Activated T-cell treated with anti-CD3 and anti-CD28 coated beads, Interleukin-2, amount 50 U/mL, for 24 hours (primary cell): ENCODE measurements around the gene ZNF410.

Experiments used
- DNase-seq: peaks from one replicate; pipeline ENCODE4 v3.0.0-alpha.2; 2020
- H3K27ac Mint-ChIP-seq: 2 replicates; pipeline ENCODE4 v1.8.0; 2020; ENCODE audit warnings: mild to moderate bottlenecking, mixed read lengths
- H3K27me3 Mint-ChIP-seq: 2 replicates; pipeline ENCODE4 v1.8.0; 2020; ENCODE audit warnings: mixed read lengths
- H3K36me3 Mint-ChIP-seq: 2 replicates; pipeline ENCODE4 v1.8.0; 2020; ENCODE audit warnings: low read depth, mixed read lengths
- H3K4me1 Mint-ChIP-seq: 2 replicates; pipeline ENCODE4 v1.8.0; 2020; ENCODE audit warnings: low read depth, mixed read lengths
- H3K4me3 Mint-ChIP-seq: 2 replicates; pipeline ENCODE4 v1.8.0; 2020; ENCODE audit warnings: mild to moderate bottlenecking, moderate library complexity, mixed read lengths
- H3K9me3 Mint-ChIP-seq: 2 replicates; pipeline ENCODE4 v1.8.0; 2020; ENCODE audit warnings: mixed read lengths

The ZNF410 gene

DNA sequence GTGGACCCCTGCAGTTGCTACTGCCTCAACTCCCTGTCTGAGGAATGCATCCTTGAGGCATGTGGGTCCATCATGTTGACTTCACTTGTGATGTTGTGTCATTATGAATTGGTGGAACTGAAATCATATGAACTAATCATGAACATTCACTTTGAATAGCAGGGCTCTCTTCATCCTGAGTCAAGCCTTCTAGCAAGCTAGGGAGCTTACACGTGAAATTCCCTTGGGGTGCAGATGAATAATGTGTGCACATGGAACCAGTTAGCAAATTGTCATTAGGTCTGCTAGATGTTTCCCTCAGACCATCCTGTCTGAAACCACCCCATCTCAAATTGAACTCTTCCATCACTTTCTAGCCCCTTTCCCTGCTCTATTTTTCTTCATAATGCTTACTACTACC lies 67.1 kb downstream of the ZNF410 start:
- Mint-ChIP-seq H3K27me3 (no peaks in the 10 kb centered on the region), H3K4me3 (no peak overlapping the region), H3K9me3 (no peaks in the 10 kb centered on the region), H3K36me3 (peaks cover 63% of the 10 kb centered on the region), H3K4me1 (peaks cover 20% of the 10 kb centered on the region), H3K27ac (peak overlapping the region; percentile 76)
- DNase-seq: no peak

DNA sequence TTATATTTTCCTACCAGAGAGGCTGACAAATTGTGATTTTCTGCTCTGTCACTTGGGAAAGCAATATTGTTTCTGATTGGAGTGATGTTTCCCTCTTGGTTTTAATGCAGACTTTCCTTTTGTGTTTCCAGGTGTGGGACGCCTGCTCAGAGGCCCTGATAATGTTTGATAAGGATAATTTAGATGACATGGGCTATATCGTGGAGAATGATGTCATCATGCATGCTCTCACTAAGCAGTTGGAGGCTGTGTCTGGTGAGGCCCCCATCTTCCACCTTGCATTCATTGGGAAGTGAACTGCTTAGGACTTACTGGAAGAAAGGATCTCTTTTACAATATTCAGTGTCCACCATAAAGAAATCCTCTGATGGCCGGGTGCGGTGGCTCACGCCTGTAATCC lies 69.0 kb downstream of the ZNF410 start:
- H3K36me3 Mint-ChIP-seq: peaks cover 74% of the 10 kb centered on the region
- no peaks in the 10 kb centered on the region for H3K9me3 Mint-ChIP-seq
- H3K27ac Mint-ChIP-seq: no peak overlapping the region
- no peak for DNase-seq
- no peaks in the 10 kb centered on the region for H3K27me3 Mint-ChIP-seq
- H3K4me3 Mint-ChIP-seq: no peak overlapping the region
- H3K4me1 Mint-ChIP-seq: peaks cover 15% of the 10 kb centered on the region

DNA sequence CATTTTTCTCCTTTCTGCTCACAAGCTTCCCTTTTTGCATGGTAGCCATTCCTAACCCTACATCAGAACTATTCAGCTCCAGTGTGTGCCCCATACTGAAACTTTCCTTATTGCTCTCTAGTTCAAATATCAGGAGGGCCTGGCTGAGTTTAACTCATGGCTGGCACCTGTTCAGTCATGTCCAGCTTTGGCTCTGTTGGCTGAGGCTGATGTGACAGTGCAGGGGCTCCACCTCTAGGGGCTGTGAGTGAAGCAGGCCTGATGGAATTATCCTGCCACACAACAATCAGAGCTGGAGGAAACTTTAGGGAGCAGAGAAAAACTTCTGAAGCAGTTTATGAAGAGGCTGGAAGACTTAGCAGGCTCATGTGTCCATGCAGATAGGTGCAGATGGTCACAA lies 71.9 kb downstream of the ZNF410 start:
- Mint-ChIP-seq H3K4me3 (no peak overlapping the region), H3K36me3 (peaks cover 88% of the 10 kb centered on the region), H3K4me1 (peaks cover under 1% of the 10 kb centered on the region), H3K27ac (peak overlapping the region; percentile 70), H3K27me3 (no peaks in the 10 kb centered on the region), H3K9me3 (no peaks in the 10 kb centered on the region)
- DNase-seq: no peak

DNA sequence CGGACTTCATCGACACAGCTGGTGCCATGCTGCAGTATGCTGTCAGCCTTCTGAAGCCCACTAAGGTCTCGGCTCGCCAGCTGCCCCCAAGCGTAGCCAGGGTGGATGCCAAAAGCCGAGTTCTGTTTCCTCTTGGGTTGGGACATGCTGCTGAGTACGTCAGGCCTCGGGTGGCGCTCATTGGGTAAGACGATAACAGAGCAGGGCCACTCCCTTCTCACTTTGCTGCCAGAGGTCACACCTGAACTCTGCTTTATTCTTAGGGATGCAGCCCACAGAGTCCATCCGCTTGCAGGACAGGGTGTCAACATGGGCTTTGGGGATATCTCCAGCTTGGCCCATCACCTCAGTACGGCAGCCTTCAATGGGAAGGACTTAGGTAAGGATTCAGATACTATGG lies 74.5 kb downstream of the ZNF410 start:
- Mint-ChIP-seq H3K27ac (no peak overlapping the region), H3K4me3 (no peak overlapping the region), H3K27me3 (no peaks in the 10 kb centered on the region), H3K36me3 (peaks cover 79% of the 10 kb centered on the region), H3K9me3 (no peaks in the 10 kb centered on the region), H3K4me1 (no peaks in the 10 kb centered on the region)
- no peak for DNase-seq

DNA sequence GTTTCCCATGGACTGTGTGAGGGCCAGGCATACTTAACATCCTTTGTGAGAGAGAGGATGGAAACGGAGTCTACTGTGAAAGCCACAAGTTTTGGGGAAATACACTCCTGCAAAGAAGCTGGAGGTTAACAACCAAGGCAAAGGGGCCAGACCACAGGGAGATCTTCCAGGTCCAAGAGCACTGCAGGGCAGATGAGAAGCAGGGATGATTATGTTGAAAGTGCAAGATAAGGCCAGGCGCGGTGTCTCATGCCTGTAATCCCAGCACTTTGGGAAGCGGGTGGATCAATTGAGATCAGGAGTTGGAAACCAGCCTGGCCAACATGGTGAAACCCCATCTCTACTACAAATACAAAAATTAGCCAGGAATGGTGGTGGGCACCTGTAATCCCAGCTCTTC lies 78.6 kb downstream of the ZNF410 start:
- peaks cover 72% of the 10 kb centered on the region for H3K36me3 Mint-ChIP-seq
- H3K9me3 Mint-ChIP-seq: no peaks in the 10 kb centered on the region
- no peaks in the 10 kb centered on the region for H3K27me3 Mint-ChIP-seq
- DNase-seq: no peak
- no peak overlapping the region for H3K4me3 Mint-ChIP-seq
- H3K4me1 Mint-ChIP-seq: no peaks in the 10 kb centered on the region
- H3K27ac Mint-ChIP-seq: no peak overlapping the region

DNA sequence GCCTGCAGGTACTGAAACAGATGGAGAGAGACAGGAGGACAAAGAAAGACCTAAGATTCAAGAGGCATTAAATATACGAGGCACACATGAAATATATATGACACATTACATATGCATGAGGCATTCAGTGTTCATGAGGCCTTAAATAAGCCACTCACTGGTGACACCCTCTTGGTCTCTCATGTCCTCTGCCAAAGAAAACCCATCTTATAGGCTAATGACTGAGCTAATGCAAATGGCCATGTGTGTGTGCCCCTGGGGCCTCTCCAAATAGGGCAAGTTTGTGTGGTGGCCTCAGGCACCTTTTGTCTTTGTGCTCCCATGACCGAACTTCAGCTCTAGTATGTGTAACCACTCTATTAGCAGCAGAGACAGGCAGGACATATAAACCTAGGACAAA lies 82.2 kb downstream of the ZNF410 start:
- DNase-seq: no peak
- H3K27ac Mint-ChIP-seq: no peak overlapping the region
- no peak overlapping the region for H3K4me3 Mint-ChIP-seq
- H3K9me3 Mint-ChIP-seq: no peaks in the 10 kb centered on the region
- peaks cover 66% of the 10 kb centered on the region for H3K36me3 Mint-ChIP-seq
- no peaks in the 10 kb centered on the region for H3K4me1 Mint-ChIP-seq
- H3K27me3 Mint-ChIP-seq: no peaks in the 10 kb centered on the region

DNA sequence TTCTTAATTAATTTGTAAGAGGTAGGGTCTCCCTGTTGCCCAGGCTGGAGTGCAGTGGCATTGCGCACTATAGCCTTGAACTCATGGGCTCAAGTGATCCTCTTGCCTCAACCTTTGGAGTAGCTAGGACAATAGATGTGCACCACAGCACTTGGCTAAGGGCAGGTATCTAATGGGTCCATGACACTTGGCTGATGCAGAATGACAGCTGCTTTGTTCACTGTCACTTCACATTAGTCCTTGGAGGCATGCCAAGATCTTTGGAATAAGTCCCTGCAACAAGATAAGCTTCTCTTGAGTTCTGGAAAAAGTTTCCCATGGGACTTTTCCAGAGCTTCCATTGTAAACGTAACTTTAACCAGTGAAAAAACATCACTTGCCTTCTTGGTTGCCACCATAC lies 86.8 kb downstream of the ZNF410 start:
- no peak overlapping the region for H3K4me3 Mint-ChIP-seq
- H3K27me3 Mint-ChIP-seq: no peaks in the 10 kb centered on the region
- H3K9me3 Mint-ChIP-seq: no peaks in the 10 kb centered on the region
- peaks cover 65% of the 10 kb centered on the region for H3K36me3 Mint-ChIP-seq
- no peak overlapping the region for H3K27ac Mint-ChIP-seq
- no peak for DNase-seq
- H3K4me1 Mint-ChIP-seq: no peaks in the 10 kb centered on the region

DNA sequence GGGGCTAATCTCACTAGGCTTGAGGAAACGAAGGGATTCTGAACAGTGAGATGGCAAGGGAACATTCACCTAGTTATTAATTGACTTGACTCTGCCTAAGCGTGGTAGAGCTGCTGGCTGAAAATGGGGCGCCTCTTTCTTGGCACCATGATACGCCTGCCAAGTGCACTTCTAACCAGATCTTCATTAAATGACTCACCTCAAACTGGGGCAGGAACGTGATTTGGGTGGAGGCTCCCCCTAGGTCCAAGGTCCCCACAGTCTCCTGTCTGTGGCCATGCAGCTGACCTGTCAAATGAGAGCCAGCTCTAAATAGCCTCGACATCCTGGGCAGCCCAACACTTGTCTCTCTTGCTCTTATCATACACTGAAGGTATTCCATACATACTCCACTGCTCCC lies 89.5 kb downstream of the ZNF410 start:
- Mint-ChIP-seq H3K27me3 (no peaks in the 10 kb centered on the region), H3K36me3 (peaks cover 51% of the 10 kb centered on the region), H3K4me3 (no peak overlapping the region), H3K27ac (no peak overlapping the region), H3K9me3 (no peaks in the 10 kb centered on the region), H3K4me1 (no peaks in the 10 kb centered on the region)
- no peak for DNase-seq

DNA sequence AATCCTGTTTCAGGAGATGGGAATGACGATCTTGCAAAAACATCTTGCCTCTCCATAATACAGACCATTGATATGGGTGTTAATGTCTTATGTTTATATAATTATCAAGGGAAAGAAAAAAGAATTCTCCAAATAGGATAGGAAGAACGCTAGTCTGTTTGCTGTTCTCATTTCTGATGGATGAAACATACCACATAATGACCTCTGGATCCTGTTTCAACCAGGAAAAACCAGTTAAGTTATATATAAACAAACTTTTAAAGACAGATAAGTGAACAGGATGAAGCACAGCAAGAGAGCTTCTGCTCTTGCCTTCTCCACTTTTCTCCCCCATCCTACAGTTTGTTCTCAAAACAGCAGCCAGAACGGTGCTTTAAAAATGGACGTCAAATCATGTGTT lies 91.2 kb downstream of the ZNF410 start:
- H3K27me3 Mint-ChIP-seq: no peaks in the 10 kb centered on the region
- no peaks in the 10 kb centered on the region for H3K4me1 Mint-ChIP-seq
- no peak overlapping the region for H3K27ac Mint-ChIP-seq
- no peaks in the 10 kb centered on the region for H3K9me3 Mint-ChIP-seq
- peaks cover 40% of the 10 kb centered on the region for H3K36me3 Mint-ChIP-seq
- DNase-seq: no peak
- no peak overlapping the region for H3K4me3 Mint-ChIP-seq
